ENCODE measurements around the gene FRAS1.
"Not testable (repeated sequence)": the region's sequence is repeated elsewhere in the genome, so short reads cannot be mapped to it uniquely, and the experiment has no call there.

The FRAS1 gene

GRCh38 chr4:78320349-78320935 is 263.3 kb downstream of the FRAS1 start:
- no peak for DNase-seq
- peaks cover 5% of the 10 kb centered on the region for H3K27me3 ChIP-seq (replicated peaks; ENCODE audit: control insufficient read depth, insufficient read depth, low read length, poor library complexity, severe bottlenecking)
- H3K36me3 ChIP-seq (ENCODE audit: control insufficient read depth, insufficient read depth, low read length), result no peaks in the 10 kb centered on the region
- no peaks in the 10 kb centered on the region for H3K4me1 ChIP-seq (ENCODE audit: control insufficient read depth, insufficient read depth, low read length, poor library complexity, severe bottlenecking)
- H3K27ac ChIP-seq (ENCODE audit: insufficient read depth, low read length, poor library complexity, severe bottlenecking), result no peak overlapping the region
- no peaks in the 10 kb centered on the region for H3K9me3 ChIP-seq (ENCODE audit: control insufficient read depth, low read length)
- H3K4me3 ChIP-seq (ENCODE audit: insufficient read depth, low read depth, low read length, poor library complexity, severe bottlenecking), result no peak overlapping the region

GRCh38 chr4:78322032-78322431 is 264.9 kb downstream of the FRAS1 start:
- DNase-seq, result no peak
- H3K4me3 ChIP-seq (ENCODE audit: insufficient read depth, low read depth, low read length, poor library complexity, severe bottlenecking), result no peak overlapping the region
- peaks cover 5% of the 10 kb centered on the region for H3K27me3 ChIP-seq (replicated peaks; ENCODE audit: control insufficient read depth, insufficient read depth, low read length, poor library complexity, severe bottlenecking)
- no peaks in the 10 kb centered on the region for H3K36me3 ChIP-seq (ENCODE audit: control insufficient read depth, insufficient read depth, low read length)
- no peaks in the 10 kb centered on the region for H3K9me3 ChIP-seq (ENCODE audit: control insufficient read depth, low read length)
- no peak overlapping the region for H3K27ac ChIP-seq (ENCODE audit: insufficient read depth, low read length, poor library complexity, severe bottlenecking)
- no peaks in the 10 kb centered on the region for H3K4me1 ChIP-seq (ENCODE audit: control insufficient read depth, insufficient read depth, low read length, poor library complexity, severe bottlenecking)

GRCh38 chr4:78323439-78323838 is 266.3 kb downstream of the FRAS1 start:
- Histone ChIP-seq H3K9me3 (ENCODE audit: control insufficient read depth, low read length) (no peaks in the 10 kb centered on the region), H3K36me3 (ENCODE audit: control insufficient read depth, insufficient read depth, low read length) (no peaks in the 10 kb centered on the region), H3K4me1 (ENCODE audit: control insufficient read depth, insufficient read depth, low read length, poor library complexity, severe bottlenecking) (no peaks in the 10 kb centered on the region), H3K4me3 (ENCODE audit: insufficient read depth, low read depth, low read length, poor library complexity, severe bottlenecking) (no peak overlapping the region), H3K27me3 (replicated peaks; ENCODE audit: control insufficient read depth, insufficient read depth, low read length, poor library complexity, severe bottlenecking) (peaks cover 5% of the 10 kb centered on the region), H3K27ac (ENCODE audit: insufficient read depth, low read length, poor library complexity, severe bottlenecking) (no peak overlapping the region)
- DNase-seq, result no peak

- no peaks in the 10 kb centered on the region for H3K9me3 ChIP-seq (ENCODE audit: control insufficient read depth, low read length)
- H3K27me3 ChIP-seq (replicated peaks; ENCODE audit: control insufficient read depth, insufficient read depth, low read length, poor library complexity, severe bottlenecking), result peaks cover 5% of the 10 kb centered on the region
- no peaks in the 10 kb centered on the region for H3K4me1 ChIP-seq (ENCODE audit: control insufficient read depth, insufficient read depth, low read length, poor library complexity, severe bottlenecking)
- H3K36me3 ChIP-seq (ENCODE audit: control insufficient read depth, insufficient read depth, low read length), result no peaks in the 10 kb centered on the region
- H3K27ac ChIP-seq (ENCODE audit: insufficient read depth, low read length, poor library complexity, severe bottlenecking), result no peak overlapping the region
- DNase-seq, result no peak
- H3K4me3 ChIP-seq (ENCODE audit: insufficient read depth, low read depth, low read length, poor library complexity, severe bottlenecking), result no peak overlapping the region
These were observed 267.5 kb downstream of the FRAS1 start for GRCh38 chr4:78324625-78325024.

- H3K9me3 ChIP-seq (ENCODE audit: control insufficient read depth, low read length), result no peaks in the 10 kb centered on the region
- no peak for DNase-seq
- no peaks in the 10 kb centered on the region for H3K36me3 ChIP-seq (ENCODE audit: control insufficient read depth, insufficient read depth, low read length)
- H3K4me3 ChIP-seq (ENCODE audit: insufficient read depth, low read depth, low read length, poor library complexity, severe bottlenecking), result no peak overlapping the region
- H3K4me1 ChIP-seq (ENCODE audit: control insufficient read depth, insufficient read depth, low read length, poor library complexity, severe bottlenecking), result no peaks in the 10 kb centered on the region
- H3K27me3 ChIP-seq (replicated peaks; ENCODE audit: control insufficient read depth, insufficient read depth, low read length, poor library complexity, severe bottlenecking), result no peaks in the 10 kb centered on the region
- no peak overlapping the region for H3K27ac ChIP-seq (ENCODE audit: insufficient read depth, low read length, poor library complexity, severe bottlenecking)
These were observed 268.4 kb downstream of the FRAS1 start for GRCh38 chr4:78325271-78326157.

GRCh38 chr4:78328591-78328990 is 271.5 kb downstream of the FRAS1 start:
- H3K4me1 ChIP-seq (ENCODE audit: control insufficient read depth, insufficient read depth, low read length, poor library complexity, severe bottlenecking); H3K27ac ChIP-seq (ENCODE audit: insufficient read depth, low read length, poor library complexity, severe bottlenecking); DNase-seq; H3K4me3 ChIP-seq (ENCODE audit: insufficient read depth, low read depth, low read length, poor library complexity, severe bottlenecking); H3K9me3 ChIP-seq (ENCODE audit: control insufficient read depth, low read length); H3K27me3 ChIP-seq (replicated peaks; ENCODE audit: control insufficient read depth, insufficient read depth, low read length, poor library complexity, severe bottlenecking); H3K36me3 ChIP-seq (ENCODE audit: control insufficient read depth, insufficient read depth, low read length): not testable (repeated sequence)

GRCh38 chr4:78331186-78331585 is 274.1 kb downstream of the FRAS1 start:
- no peak for DNase-seq
- Histone ChIP-seq H3K9me3 (ENCODE audit: control insufficient read depth, low read length) (no peaks in the 10 kb centered on the region), H3K4me1 (ENCODE audit: control insufficient read depth, insufficient read depth, low read length, poor library complexity, severe bottlenecking) (no peaks in the 10 kb centered on the region)

GRCh38 chr4:78331965-78332364 is 274.8 kb downstream of the FRAS1 start:
- H3K4me3 ChIP-seq (ENCODE audit: insufficient read depth, low read depth, low read length, poor library complexity, severe bottlenecking), result no peak overlapping the region
- H3K36me3 ChIP-seq (ENCODE audit: control insufficient read depth, insufficient read depth, low read length), result no peaks in the 10 kb centered on the region
- no peaks in the 10 kb centered on the region for H3K4me1 ChIP-seq (ENCODE audit: control insufficient read depth, insufficient read depth, low read length, poor library complexity, severe bottlenecking)
- no peak overlapping the region for H3K27ac ChIP-seq (ENCODE audit: insufficient read depth, low read length, poor library complexity, severe bottlenecking)
- no peak for DNase-seq
- no peaks in the 10 kb centered on the region for H3K9me3 ChIP-seq (ENCODE audit: control insufficient read depth, low read length)
- H3K27me3 ChIP-seq (replicated peaks; ENCODE audit: control insufficient read depth, insufficient read depth, low read length, poor library complexity, severe bottlenecking), result no peaks in the 10 kb centered on the region

More at GRCh38 chr4:78331186-78331585, 274.1 kb downstream of the FRAS1 start:
- Histone ChIP-seq H3K4me3 (ENCODE audit: insufficient read depth, low read depth, low read length, poor library complexity, severe bottlenecking) (no peak overlapping the region), H3K36me3 (ENCODE audit: control insufficient read depth, insufficient read depth, low read length) (no peaks in the 10 kb centered on the region), H3K27ac (ENCODE audit: insufficient read depth, low read length, poor library complexity, severe bottlenecking) (no peak overlapping the region), H3K27me3 (replicated peaks; ENCODE audit: control insufficient read depth, insufficient read depth, low read length, poor library complexity, severe bottlenecking) (no peaks in the 10 kb centered on the region)

GRCh38 chr4:78332976-78333375 is 275.9 kb downstream of the FRAS1 start:
- H3K4me1 ChIP-seq (ENCODE audit: control insufficient read depth, insufficient read depth, low read length, poor library complexity, severe bottlenecking), result no peaks in the 10 kb centered on the region
- H3K27me3 ChIP-seq (replicated peaks; ENCODE audit: control insufficient read depth, insufficient read depth, low read length, poor library complexity, severe bottlenecking), result no peaks in the 10 kb centered on the region
- no peaks in the 10 kb centered on the region for H3K9me3 ChIP-seq (ENCODE audit: control insufficient read depth, low read length)
- DNase-seq, result no peak
- H3K27ac ChIP-seq (ENCODE audit: insufficient read depth, low read length, poor library complexity, severe bottlenecking), result no peak overlapping the region
- H3K4me3 ChIP-seq (ENCODE audit: insufficient read depth, low read depth, low read length, poor library complexity, severe bottlenecking), result no peak overlapping the region
- no peaks in the 10 kb centered on the region for H3K36me3 ChIP-seq (ENCODE audit: control insufficient read depth, insufficient read depth, low read length)

All from effector memory CD4-positive, alpha-beta T cell (primary cell).